ENCODE data around the gene ATXN7L1.

- TF ChIP-seq KAT7 (CRISPR knock-in tag; IDR thresholded peaks at IDR 0.05; ENCODE audit: borderline replicate concordance) (no peak), RELA (CRISPR knock-in tag; IDR thresholded peaks at IDR 0.05; ENCODE audit: borderline replicate concordance) (no peak), CTCF (IDR thresholded peaks at IDR 0.05) (no peak), CREM (CRISPR knock-in tag; IDR thresholded peaks at IDR 0.05) (no peak), GABPB1 (CRISPR knock-in tag; IDR thresholded peaks at IDR 0.05) (no peak), ZNF281 (CRISPR knock-in tag; IDR thresholded peaks at IDR 0.05) (no peak), PRDM15 (CRISPR knock-in tag; IDR thresholded peaks at IDR 0.05) (no peak)
Measured at GRCh38 chr7:105808703-105809590, 67.5 kb downstream of the ATXN7L1 start.
